Nephron progenitor cell (in vitro differentiated cells): ENCODE measurements around the gene AFMID.

Experiments used
- DNase-seq: peaks from one replicate; pipeline ENCODE4 v3.0.0; 2021
- H3K27ac Mint-ChIP-seq: 2 replicates; pipeline ENCODE4 v1.8.0; 2021; ENCODE audit warnings: mild to moderate bottlenecking, moderate library complexity, mixed read lengths
- H3K27me3 Mint-ChIP-seq: 2 replicates; pipeline ENCODE4 v1.8.0; 2021; ENCODE audit warnings: mild to moderate bottlenecking, low read depth, mixed read lengths; ENCODE audit not compliant: poor library complexity
- H3K36me3 Mint-ChIP-seq: 2 replicates; pipeline ENCODE4 v1.8.0; 2021; ENCODE audit warnings: low read depth, mixed read lengths
- H3K4me1 Mint-ChIP-seq: 2 replicates; pipeline ENCODE4 v1.8.0; 2021; ENCODE audit warnings: mixed read lengths
- H3K4me3 Mint-ChIP-seq: 2 replicates; pipeline ENCODE4 v1.8.0; 2021; ENCODE audit warnings: mild to moderate bottlenecking, moderate library complexity, mixed read lengths
- H3K9me3 Mint-ChIP-seq: 2 replicates; pipeline ENCODE4 v1.8.0; 2021; ENCODE audit warnings: mild to moderate bottlenecking, moderate library complexity, mixed read lengths
- TF ChIP-seq, protein P1 (sequence below): fragments of 200-600 bp; sonication (generic); IDR thresholded peaks from 2 replicates; pipeline ENCODE4 v1.5.0; 2021; ENCODE audit warnings: antibody characterized with exemption

The AFMID gene

DNA sequence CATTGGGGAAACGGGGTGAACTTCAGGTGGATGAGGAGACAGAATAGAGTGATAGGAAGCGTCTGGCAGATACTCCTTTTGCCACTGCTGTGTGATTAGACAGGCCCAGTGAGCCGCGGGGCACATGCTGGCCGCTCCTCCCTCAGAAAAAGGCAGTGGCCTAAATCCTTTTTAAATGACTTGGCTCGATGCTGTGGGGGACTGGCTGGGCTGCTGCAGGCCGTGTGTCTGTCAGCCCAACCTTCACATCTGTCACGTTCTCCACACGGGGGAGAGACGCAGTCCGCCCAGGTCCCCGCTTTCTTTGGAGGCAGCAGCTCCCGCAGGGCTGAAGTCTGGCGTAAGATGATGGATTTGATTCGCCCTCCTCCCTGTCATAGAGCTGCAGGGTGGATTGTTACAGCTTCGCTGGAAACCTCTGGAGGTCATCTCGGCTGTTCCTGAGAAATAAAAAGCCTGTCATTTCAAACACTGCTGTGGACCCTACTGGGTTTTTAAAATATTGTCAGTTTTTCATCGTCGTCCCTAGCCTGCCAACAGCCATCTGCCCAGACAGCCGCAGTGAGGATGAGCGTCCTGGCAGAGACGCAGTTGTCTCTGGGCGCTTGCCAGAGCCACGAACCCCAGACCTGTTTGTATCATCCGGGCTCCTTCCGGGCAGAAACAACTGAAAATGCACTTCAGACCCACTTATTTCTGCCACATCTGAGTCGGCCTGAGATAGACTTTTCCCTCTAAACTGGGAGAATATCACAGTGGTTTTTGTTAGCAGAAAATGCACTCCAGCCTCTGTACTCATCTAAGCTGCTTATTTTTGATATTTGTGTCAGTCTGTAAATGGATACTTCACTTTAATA lies 37.3 kb downstream of the AFMID start:
- H3K27ac Mint-ChIP-seq: peak overlapping the region; percentile 91
- no peaks in the 10 kb centered on the region for H3K9me3 Mint-ChIP-seq
- TF ChIP-seq, protein P1, sequence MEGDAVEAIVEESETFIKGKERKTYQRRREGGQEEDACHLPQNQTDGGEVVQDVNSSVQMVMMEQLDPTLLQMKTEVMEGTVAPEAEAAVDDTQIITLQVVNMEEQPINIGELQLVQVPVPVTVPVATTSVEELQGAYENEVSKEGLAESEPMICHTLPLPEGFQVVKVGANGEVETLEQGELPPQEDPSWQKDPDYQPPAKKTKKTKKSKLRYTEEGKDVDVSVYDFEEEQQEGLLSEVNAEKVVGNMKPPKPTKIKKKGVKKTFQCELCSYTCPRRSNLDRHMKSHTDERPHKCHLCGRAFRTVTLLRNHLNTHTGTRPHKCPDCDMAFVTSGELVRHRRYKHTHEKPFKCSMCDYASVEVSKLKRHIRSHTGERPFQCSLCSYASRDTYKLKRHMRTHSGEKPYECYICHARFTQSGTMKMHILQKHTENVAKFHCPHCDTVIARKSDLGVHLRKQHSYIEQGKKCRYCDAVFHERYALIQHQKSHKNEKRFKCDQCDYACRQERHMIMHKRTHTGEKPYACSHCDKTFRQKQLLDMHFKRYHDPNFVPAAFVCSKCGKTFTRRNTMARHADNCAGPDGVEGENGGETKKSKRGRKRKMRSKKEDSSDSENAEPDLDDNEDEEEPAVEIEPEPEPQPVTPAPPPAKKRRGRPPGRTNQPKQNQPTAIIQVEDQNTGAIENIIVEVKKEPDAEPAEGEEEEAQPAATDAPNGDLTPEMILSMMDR: no peak
- DNase-seq: no peak
- H3K27me3 Mint-ChIP-seq: peaks cover 20% of the 10 kb centered on the region
- peaks cover 21% of the 10 kb centered on the region for H3K4me1 Mint-ChIP-seq
- no peak overlapping the region for H3K4me3 Mint-ChIP-seq
- peaks cover 31% of the 10 kb centered on the region for H3K36me3 Mint-ChIP-seq

DNA sequence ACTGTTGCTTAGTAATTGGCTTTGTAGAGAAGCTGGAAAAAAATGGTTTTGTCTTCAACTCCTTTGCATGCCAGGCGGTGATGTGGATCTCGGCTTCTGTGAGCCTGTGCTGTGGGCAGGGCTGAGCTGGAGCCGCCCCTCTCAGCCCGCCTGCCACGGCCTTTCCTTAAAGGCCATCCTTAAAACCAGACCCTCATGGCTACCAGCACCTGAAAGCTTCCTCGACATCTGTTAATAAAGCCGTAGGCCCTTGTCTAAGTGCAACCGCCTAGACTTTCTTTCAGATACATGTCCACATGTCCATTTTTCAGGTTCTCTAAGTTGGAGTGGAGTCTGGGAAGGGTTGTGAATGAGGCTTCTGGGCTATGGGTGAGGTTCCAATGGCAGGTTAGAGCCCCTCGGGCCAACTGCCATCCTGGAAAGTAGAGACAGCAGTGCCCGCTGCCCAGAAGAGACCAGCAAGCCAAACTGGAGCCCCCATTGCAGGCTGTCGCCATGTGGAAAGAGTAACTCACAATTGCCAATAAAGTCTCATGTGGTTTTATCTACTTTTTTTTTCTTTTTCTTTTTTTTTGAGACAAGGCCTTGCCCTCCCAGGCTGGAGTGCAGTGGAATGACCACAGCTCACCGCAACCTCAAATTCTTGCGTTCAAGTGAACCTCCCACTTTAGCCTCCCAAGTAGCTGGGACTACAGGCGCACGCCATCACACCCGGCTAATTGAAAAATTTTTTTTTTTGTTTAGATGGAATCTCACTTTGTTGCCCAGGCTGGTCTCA lies 38.1 kb downstream of the AFMID start:
- TF ChIP-seq, protein P1: no peak
- Mint-ChIP-seq H3K4me1 (peaks cover 14% of the 10 kb centered on the region), H3K9me3 (no peaks in the 10 kb centered on the region), H3K27ac (peak overlapping the region; percentile 91), H3K36me3 (peaks cover 24% of the 10 kb centered on the region), H3K27me3 (peaks cover 28% of the 10 kb centered on the region), H3K4me3 (no peak overlapping the region)
- DNase-seq: no peak

DNA sequence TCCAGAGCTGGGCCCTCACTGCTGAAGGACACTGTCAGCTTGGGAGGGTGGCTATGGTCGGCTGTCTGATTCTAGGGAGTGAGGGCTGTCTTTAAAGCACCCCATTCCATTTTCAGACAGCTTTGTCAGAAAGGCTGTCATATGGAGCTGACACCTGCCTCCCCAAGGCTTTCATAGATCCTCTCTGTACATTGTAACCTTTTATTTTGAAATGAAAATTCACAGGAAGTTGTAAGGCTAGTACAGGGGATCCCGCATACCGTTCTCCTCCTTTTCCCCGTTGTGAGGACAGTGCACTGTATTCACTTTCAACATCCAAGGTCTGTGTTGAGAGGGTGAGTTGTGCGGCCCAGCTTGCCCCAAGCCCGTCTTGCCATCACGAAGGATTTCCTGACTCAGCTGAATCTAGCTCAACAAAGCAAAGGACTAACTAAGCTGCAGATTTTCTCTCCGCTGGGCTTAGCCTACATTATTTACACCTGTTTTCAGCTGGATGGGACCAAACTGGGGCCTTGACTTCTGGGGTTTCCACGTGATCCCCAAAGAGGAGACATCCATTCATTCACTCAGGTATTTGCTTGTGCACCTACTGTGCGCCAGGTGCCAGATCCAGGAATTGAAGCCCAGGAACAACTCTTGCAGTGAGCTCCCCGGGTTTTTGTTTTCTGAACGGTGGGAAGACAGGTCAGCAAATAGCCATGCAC lies 39.0 kb downstream of the AFMID start:
- DNase-seq: no peak
- Mint-ChIP-seq H3K4me1 (peaks cover 14% of the 10 kb centered on the region), H3K36me3 (peaks cover 19% of the 10 kb centered on the region), H3K27me3 (peaks cover 38% of the 10 kb centered on the region), H3K4me3 (no peak overlapping the region), H3K9me3 (no peaks in the 10 kb centered on the region), H3K27ac (peak overlapping the region; percentile 73)
- TF ChIP-seq, protein P1: no peak

DNA sequence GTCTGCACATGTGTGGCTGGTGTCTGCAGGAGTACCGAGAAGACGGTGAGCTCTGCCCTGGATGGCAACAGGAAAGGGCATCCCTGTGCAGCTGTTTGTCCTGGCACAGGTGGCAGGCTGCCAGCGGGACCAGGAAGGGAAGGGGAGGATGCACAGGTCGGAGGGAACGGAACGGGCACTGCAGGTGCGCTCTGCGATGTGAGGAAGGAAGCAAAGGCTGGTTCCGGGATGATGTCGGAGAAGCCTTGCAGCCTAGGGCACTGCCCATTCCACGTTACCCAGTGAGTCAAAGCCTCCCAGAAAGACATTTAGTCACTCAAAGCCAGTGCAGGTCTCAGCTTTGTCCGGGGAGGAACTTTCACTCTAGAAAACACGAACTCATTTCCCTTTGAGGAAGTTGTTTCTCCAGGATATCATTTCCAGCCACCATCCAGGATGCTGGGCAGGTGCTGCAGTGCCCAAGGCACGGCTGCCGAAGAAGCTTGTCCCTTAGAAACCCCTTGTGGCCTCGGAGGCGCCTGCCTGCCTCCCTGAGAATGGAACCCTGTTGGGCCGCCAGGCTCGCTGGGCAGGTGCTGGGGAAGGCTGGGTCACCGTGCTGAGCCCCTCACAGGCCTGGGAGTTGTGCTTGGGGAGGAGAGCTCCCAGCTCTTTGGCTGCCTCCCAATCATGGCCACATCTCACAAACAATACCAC lies 39.7 kb downstream of the AFMID start:
- Mint-ChIP-seq H3K36me3 (peaks cover 19% of the 10 kb centered on the region), H3K9me3 (no peaks in the 10 kb centered on the region), H3K27ac (no peak overlapping the region), H3K4me3 (no peak overlapping the region), H3K27me3 (peaks cover 45% of the 10 kb centered on the region), H3K4me1 (peaks cover 14% of the 10 kb centered on the region)
- no peak for DNase-seq
- TF ChIP-seq, protein P1: no peak

DNA sequence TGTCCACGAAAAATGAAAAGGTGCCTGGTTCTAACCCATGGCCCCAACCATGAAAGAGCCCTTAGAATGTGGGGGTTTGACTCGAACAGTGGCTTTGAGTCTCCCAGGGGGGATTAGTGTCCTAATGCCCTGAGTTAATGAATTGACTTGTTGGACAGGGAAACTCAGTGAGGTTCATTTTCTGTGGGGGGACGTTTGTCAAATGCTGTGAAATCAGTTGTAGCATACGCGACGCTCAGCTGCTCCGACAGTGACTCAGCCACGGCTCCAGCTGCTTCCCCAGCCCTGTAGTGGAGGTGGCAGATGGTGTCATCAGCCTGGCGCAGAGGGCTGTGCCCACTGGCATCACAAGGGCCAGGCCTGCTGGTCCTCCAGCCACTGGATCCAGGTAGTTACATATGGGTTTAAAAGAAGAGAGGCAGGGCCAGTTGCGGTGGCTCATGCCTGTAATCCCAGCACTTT lies 40.3 kb downstream of the AFMID start:
- Mint-ChIP-seq H3K27ac (no peak overlapping the region), H3K36me3 (peaks cover 18% of the 10 kb centered on the region), H3K9me3 (no peaks in the 10 kb centered on the region), H3K4me1 (peaks cover 14% of the 10 kb centered on the region), H3K4me3 (no peak overlapping the region), H3K27me3 (peaks cover 51% of the 10 kb centered on the region)
- DNase-seq: no peak
- TF ChIP-seq, protein P1: no peak
